Right lobe of liver (tissue), 4 donors: Measurements from ENCODE around the gene VMP1.

Experiments
- POLR2A ChIP-seq: fragments of 450-650 bp; IDR thresholded peaks from one replicate; pipeline ENCODE4 v1.6.1; 2017; ENCODE audit warnings: antibody characterized with exemption, mild to moderate bottlenecking
- TF ChIP-seq, protein P1 (sequence below), 4 donors: fragments of 200-600 bp in 3 of 4; fragments of 450-650 bp in 1 of 4; IDR thresholded peaks; one replicate each; pipeline versions ENCODE4 v1.5.1 to v1.8.0; 2016 to 2022; ENCODE audit warnings: antibody characterized with exemption in 4 of 4, mild to moderate bottlenecking in 2 of 4
- donor health status: DM: no; HTN: no; CAD: no.
- donor health status: DM: no; HTN: no; CAD: no.
- donor health status: DM: no; HTN: yes; CAD: no.

DNA sequence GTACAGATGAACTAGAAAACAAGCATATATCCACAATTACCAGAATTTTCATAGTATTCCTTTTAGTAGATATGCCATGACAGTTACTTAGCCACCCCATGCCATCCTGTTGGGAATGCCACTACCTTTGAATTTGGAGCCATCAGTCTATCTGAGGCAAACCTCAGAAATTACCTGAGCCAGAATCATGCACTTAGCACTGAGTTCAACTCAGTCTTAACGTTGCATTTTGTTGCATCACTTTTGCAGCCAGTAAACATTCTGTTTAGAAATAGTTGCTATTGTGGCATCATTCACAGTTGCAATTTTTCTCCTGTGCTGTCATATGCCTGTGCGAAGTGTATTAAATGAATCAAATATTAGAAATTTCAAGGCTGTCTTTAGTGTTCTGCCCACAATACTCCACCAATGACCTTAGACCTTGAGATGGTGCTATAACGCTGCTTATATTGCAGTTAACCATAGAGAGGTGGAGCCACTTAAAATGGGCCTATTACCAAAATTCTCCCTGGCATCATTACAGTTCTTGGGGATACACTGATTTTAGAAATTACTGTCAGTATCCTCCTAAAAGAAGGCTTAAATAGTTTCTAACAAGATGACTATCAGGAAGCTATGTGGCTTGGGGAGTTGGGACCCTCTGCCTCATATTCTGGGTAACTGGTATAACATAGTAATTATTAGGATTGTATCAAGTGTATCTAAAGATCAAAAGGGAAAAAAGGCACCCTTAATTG, 11.3 kb upstream of the VMP1 start:
- TF ChIP-seq, protein P1, sequence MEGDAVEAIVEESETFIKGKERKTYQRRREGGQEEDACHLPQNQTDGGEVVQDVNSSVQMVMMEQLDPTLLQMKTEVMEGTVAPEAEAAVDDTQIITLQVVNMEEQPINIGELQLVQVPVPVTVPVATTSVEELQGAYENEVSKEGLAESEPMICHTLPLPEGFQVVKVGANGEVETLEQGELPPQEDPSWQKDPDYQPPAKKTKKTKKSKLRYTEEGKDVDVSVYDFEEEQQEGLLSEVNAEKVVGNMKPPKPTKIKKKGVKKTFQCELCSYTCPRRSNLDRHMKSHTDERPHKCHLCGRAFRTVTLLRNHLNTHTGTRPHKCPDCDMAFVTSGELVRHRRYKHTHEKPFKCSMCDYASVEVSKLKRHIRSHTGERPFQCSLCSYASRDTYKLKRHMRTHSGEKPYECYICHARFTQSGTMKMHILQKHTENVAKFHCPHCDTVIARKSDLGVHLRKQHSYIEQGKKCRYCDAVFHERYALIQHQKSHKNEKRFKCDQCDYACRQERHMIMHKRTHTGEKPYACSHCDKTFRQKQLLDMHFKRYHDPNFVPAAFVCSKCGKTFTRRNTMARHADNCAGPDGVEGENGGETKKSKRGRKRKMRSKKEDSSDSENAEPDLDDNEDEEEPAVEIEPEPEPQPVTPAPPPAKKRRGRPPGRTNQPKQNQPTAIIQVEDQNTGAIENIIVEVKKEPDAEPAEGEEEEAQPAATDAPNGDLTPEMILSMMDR (IDR thresholded peaks at IDR 0.05): no peak
- no peak for TF ChIP-seq POLR2A
